ENCODE results near the gene COX17.

DNA sequence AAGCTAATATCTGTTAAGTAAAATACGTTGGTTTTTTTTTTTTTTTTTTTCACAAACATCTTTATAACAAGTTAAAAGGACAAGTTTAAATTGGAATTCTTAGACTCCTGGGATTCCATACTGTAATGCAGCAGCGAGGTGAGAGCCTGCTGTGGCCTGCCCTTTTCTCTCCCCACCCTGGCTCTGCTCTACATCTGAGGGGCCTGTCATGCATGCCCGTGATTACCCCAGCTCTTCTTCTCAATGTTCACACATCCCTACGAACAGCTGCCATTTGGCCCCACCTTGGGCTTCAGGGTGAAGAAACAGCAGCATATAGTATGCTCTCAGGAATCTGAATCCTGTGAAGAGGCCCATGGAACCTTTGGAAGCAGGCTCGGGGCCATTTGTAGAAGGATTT, 40.3 kb upstream of the COX17 start:
- TF ChIP-seq ZFX (IDR thresholded peaks at IDR 0.05; ENCODE audit: borderline replicate concordance) = no peak
- TF ChIP-seq, protein P1, sequence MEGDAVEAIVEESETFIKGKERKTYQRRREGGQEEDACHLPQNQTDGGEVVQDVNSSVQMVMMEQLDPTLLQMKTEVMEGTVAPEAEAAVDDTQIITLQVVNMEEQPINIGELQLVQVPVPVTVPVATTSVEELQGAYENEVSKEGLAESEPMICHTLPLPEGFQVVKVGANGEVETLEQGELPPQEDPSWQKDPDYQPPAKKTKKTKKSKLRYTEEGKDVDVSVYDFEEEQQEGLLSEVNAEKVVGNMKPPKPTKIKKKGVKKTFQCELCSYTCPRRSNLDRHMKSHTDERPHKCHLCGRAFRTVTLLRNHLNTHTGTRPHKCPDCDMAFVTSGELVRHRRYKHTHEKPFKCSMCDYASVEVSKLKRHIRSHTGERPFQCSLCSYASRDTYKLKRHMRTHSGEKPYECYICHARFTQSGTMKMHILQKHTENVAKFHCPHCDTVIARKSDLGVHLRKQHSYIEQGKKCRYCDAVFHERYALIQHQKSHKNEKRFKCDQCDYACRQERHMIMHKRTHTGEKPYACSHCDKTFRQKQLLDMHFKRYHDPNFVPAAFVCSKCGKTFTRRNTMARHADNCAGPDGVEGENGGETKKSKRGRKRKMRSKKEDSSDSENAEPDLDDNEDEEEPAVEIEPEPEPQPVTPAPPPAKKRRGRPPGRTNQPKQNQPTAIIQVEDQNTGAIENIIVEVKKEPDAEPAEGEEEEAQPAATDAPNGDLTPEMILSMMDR (IDR thresholded peaks at IDR 0.05) = no peak
